Measurements from ENCODE around the gene LAMTOR5. TPM values are rescaled to one million over a fixed set of nuclear protein-coding genes. Genes with fewer than 3 reads are reported as not detected.

Gene LAMTOR5
- total and polyA plus RNA-seq, 2 of the 13 experiments (the other 11 are each of a cell fraction or from before 2014, with no cell fraction given) = 96.7 to 400 TPM

DNA sequence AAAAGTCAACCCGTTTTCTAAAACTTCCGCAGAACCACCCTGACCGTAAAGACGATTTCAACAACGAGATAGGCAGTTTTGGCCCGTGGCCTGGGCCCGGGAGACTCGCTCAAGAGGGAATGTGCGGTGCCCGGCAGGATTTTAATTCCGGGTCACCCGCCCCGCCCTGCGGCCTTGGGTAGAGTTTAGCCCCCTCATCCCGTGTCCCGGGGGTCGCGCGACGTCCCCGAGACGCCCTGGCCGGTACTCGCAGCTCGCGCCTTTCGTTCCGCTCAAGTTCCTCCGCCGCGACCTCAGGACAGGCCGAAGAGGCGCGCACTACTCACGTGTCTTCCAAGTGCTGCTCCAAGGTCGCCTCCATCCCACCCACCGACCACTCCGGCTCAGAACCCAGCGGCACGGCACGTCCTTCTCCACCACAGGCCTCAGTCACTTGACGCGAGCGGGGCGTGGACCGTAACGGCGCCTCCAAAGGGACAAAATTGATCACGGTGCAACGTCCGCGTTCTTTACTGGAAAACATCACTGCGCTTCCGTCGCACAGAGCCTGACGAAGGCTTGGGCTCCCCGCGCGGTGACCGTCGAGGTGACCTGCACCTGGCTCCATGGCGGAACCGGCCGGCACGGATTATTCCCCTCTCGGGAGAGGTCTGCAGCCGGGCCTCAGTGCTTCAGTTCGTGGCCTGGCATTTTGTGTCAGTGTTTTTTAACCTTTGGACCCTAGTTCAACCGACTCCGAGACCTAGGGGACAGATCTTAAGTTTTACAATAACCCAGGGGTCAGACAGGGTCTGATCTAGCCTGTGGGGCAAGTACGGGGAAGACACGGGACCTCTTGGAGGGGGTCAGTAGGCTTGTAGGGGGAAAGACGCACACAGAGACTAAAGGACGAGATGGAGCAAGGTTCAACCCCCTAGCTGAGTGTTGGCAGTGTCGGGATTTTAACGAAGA is at the start of gene LAMTOR5 (continued):
- TF ChIP-seq, protein P1, sequence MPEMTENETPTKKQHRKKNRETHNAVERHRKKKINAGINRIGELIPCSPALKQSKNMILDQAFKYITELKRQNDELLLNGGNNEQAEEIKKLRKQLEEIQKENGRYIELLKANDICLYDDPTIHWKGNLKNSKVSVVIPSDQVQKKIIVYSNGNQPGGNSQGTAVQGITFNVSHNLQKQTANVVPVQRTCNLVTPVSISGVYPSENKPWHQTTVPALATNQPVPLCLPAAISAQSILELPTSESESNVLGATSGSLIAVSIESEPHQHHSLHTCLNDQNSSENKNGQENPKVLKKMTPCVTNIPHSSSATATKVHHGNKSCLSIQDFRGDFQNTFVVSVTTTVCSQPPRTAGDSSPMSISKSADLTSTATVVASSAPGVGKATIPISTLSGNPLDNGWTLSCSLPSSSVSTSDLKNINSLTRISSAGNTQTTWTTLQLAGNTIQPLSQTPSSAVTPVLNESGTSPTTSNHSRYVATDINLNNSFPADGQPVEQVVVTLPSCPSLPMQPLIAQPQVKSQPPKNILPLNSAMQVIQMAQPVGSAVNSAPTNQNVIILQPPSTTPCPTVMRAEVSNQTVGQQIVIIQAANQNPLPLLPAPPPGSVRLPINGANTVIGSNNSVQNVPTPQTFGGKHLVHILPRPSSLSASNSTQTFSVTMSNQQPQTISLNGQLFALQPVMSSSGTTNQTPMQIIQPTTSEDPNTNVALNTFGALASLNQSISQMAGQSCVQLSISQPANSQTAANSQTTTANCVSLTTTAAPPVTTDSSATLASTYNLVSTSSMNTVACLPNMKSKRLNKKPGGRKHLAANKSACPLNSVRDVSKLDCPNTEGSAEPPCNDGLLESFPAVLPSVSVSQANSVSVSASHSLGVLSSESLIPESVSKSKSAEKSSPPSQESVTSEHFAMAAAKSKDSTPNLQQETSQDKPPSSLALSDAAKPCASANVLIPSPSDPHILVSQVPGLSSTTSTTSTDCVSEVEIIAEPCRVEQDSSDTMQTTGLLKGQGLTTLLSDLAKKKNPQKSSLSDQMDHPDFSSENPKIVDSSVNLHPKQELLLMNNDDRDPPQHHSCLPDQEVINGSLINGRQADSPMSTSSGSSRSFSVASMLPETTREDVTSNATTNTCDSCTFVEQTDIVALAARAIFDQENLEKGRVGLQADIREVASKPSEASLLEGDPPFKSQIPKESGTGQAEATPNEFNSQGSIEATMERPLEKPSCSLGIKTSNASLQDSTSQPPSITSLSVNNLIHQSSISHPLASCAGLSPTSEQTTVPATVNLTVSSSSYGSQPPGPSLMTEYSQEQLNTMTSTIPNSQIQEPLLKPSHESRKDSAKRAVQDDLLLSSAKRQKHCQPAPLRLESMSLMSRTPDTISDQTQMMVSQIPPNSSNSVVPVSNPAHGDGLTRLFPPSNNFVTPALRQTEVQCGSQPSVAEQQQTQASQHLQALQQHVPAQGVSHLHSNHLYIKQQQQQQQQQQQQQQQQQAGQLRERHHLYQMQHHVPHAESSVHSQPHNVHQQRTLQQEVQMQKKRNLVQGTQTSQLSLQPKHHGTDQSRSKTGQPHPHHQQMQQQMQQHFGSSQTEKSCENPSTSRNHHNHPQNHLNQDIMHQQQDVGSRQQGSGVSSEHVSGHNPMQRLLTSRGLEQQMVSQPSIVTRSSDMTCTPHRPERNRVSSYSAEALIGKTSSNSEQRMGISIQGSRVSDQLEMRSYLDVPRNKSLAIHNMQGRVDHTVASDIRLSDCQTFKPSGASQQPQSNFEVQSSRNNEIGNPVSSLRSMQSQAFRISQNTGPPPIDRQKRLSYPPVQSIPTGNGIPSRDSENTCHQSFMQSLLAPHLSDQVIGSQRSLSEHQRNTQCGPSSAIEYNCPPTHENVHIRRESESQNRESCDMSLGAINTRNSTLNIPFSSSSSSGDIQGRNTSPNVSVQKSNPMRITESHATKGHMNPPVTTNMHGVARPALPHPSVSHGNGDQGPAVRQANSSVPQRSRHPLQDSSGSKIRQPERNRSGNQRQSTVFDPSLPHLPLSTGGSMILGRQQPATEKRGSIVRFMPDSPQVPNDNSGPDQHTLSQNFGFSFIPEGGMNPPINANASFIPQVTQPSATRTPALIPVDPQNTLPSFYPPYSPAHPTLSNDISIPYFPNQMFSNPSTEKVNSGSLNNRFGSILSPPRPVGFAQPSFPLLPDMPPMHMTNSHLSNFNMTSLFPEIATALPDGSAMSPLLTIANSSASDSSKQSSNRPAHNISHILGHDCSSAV (CRISPR knock-in tag; IDR thresholded peaks at IDR 0.05; ENCODE audit: borderline replicate concordance) = peak; percentile 93; the same call in 1 of the 2 replicates
- peak; percentile 92 for TF ChIP-seq REPIN1 (CRISPR knock-in tag; IDR thresholded peaks at IDR 0.05; ENCODE audit: borderline replicate concordance, low read depth)
- TF ChIP-seq, protein P2, sequence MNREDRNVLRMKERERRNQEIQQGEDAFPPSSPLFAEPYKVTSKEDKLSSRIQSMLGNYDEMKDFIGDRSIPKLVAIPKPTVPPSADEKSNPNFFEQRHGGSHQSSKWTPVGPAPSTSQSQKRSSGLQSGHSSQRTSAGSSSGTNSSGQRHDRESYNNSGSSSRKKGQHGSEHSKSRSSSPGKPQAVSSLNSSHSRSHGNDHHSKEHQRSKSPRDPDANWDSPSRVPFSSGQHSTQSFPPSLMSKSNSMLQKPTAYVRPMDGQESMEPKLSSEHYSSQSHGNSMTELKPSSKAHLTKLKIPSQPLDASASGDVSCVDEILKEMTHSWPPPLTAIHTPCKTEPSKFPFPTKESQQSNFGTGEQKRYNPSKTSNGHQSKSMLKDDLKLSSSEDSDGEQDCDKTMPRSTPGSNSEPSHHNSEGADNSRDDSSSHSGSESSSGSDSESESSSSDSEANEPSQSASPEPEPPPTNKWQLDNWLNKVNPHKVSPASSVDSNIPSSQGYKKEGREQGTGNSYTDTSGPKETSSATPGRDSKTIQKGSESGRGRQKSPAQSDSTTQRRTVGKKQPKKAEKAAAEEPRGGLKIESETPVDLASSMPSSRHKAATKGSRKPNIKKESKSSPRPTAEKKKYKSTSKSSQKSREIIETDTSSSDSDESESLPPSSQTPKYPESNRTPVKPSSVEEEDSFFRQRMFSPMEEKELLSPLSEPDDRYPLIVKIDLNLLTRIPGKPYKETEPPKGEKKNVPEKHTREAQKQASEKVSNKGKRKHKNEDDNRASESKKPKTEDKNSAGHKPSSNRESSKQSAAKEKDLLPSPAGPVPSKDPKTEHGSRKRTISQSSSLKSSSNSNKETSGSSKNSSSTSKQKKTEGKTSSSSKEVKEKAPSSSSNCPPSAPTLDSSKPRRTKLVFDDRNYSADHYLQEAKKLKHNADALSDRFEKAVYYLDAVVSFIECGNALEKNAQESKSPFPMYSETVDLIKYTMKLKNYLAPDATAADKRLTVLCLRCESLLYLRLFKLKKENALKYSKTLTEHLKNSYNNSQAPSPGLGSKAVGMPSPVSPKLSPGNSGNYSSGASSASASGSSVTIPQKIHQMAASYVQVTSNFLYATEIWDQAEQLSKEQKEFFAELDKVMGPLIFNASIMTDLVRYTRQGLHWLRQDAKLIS (CRISPR knock-in tag; IDR thresholded peaks at IDR 0.05) = no peak; the same call in 1 of the 2 replicates
- no peak for TF ChIP-seq SETDB1 (CRISPR knock-in tag; IDR thresholded peaks at IDR 0.05; ENCODE audit: borderline replicate concordance)
- no peak for TF ChIP-seq ZNF282 (IDR thresholded peaks at IDR 0.05; ENCODE audit: partially characterized antibody)
- TF ChIP-seq ZNF496 (CRISPR knock-in tag; IDR thresholded peaks at IDR 0.05; ENCODE audit: insufficient replicate concordance) = no peak
- TF ChIP-seq BRD4 (CRISPR knock-in tag; IDR thresholded peaks at IDR 0.05) = peak; percentile 97
- TF ChIP-seq, protein P3, sequence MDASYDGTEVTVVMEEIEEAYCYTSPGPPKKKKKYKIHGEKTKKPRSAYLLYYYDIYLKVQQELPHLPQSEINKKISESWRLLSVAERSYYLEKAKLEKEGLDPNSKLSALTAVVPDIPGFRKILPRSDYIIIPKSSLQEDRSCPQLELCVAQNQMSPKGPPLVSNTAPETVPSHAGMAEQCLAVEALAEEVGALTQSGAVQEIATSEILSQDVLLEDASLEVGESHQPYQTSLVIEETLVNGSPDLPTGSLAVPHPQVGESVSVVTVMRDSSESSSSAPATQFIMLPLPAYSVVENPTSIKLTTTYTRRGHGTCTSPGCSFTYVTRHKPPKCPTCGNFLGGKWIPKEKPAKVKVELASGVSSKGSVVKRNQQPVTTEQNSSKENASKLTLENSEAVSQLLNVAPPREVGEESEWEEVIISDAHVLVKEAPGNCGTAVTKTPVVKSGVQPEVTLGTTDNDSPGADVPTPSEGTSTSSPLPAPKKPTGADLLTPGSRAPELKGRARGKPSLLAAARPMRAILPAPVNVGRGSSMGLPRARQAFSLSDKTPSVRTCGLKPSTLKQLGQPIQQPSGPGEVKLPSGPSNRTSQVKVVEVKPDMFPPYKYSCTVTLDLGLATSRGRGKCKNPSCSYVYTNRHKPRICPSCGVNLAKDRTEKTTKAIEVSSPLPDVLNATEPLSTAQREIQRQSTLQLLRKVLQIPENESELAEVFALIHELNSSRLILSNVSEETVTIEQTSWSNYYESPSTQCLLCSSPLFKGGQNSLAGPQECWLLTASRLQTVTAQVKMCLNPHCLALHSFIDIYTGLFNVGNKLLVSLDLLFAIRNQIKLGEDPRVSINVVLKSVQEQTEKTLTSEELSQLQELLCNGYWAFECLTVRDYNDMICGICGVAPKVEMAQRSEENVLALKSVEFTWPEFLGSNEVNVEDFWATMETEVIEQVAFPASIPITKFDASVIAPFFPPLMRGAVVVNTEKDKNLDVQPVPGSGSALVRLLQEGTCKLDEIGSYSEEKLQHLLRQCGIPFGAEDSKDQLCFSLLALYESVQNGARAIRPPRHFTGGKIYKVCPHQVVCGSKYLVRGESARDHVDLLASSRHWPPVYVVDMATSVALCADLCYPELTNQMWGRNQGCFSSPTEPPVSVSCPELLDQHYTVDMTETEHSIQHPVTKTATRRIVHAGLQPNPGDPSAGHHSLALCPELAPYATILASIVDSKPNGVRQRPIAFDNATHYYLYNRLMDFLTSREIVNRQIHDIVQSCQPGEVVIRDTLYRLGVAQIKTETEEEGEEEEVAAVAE (CRISPR knock-in tag; IDR thresholded peaks at IDR 0.05; ENCODE audit: borderline replicate concordance) = peak; percentile 91
- peak; percentile 98 for TF ChIP-seq TARDBP (CRISPR knock-in tag; IDR thresholded peaks at IDR 0.05)
- peak; percentile 83; the same call in 1 of the 2 replicates for TF ChIP-seq ZBTB42 (CRISPR knock-in tag; IDR thresholded peaks at IDR 0.05)
- TF ChIP-seq POLR2AphosphoS5 (IDR thresholded peaks at IDR 0.05; ENCODE audit: low read depth, low read length) = peak; percentile 94

Data from HepG2 (cell line).